CD4-positive, alpha-beta T cell (primary cell): ENCODE measurements around the gene GAL3ST3. TPM values are rescaled to one million over a fixed set of nuclear protein-coding genes. Genes with fewer than 3 reads are reported as not detected.

Source experiments
- ATAC-seq: fragments of 200-7000 bp; cut with Tn5 transposase; one replicate; pipeline ENCODE4 v1.10.0; 2022; ENCODE audit warnings: mild to moderate bottlenecking; ENCODE audit not compliant: poor library complexity
- CTCF ChIA-PET: fragments of 350-600 bp; sonication (Branson Sonifier 250); formaldehyde crosslinking; loops from one replicate; lab custom pipeline; 2021; ENCODE audit warnings: antibody characterized with exemption, inconsistent platforms; lab: Charles Lee
- POLR2A ChIA-PET: fragments of 350-600 bp; sonication (Branson Sonifier 250); formaldehyde crosslinking; loops from one replicate; lab custom pipeline; 2021; ENCODE audit warnings: antibody characterized with exemption, inconsistent platforms; lab: Charles Lee
- DNase-seq, 14 experiments: peaks; one replicate each; pipeline ENCODE4 v3.0.0-alpha.2; 2013 to 2020; ENCODE audit warnings: mixed read lengths in 2 of 14
- H3K27ac ChIP-seq, 2 donors: one replicate each; pipeline versions ENCODE4 v1.5.1 to v1.7.0; 2013; ENCODE audit warnings: low read length in 2 of 2, low read depth in 1 of 2, mild to moderate bottlenecking in 1 of 2
- H3K27me3 ChIP-seq, 2 experiments: 1 replicate in 1 of 2; 2 replicates in 1 of 2; pipeline versions ENCODE4 v1.6.1 to v1.7.0; 2013; ENCODE audit warnings: low read length in 2 of 2, control low read depth in 1 of 2, mild to moderate bottlenecking in 1 of 2, moderate library complexity in 1 of 2; ENCODE audit not compliant: insufficient read depth in 2 of 2, control insufficient read depth in 1 of 2
- H3K36me3 ChIP-seq: one replicate; pipeline ENCODE4 v1.6.1; 2013; ENCODE audit warnings: low read length, control low read depth; ENCODE audit not compliant: insufficient read depth
- H3K4me1 ChIP-seq: one replicate; pipeline ENCODE4 v1.6.1; 2013; ENCODE audit warnings: low read length, control low read depth; ENCODE audit not compliant: insufficient read depth
- H3K4me3 ChIP-seq: one replicate; pipeline ENCODE4 v1.5.1; 2013; ENCODE audit warnings: mild to moderate bottlenecking, low read length, moderate library complexity
- H3K9me3 ChIP-seq, 2 experiments: 1 replicate in 1 of 2; 2 replicates in 1 of 2; pipeline versions ENCODE4 v1.6.1 to v1.7.0; 2013; ENCODE audit warnings: low read length in 2 of 2, mild to moderate bottlenecking in 2 of 2, control low read depth in 1 of 2, moderate library complexity in 1 of 2; ENCODE audit not compliant: control insufficient read depth in 1 of 2, insufficient read depth in 1 of 2
- H3K27ac Mint-ChIP-seq: one replicate; pipeline ENCODE4 v1.8.0; 2020; ENCODE audit warnings: mixed read lengths
- H3K27me3 Mint-ChIP-seq: one replicate; pipeline ENCODE4 v1.8.0; 2021; ENCODE audit warnings: mixed read lengths
- H3K36me3 Mint-ChIP-seq: one replicate; pipeline ENCODE4 v1.8.0; 2021; ENCODE audit warnings: low read depth, mixed read lengths
- H3K4me1 Mint-ChIP-seq: one replicate; pipeline ENCODE4 v1.8.0; 2021; ENCODE audit warnings: low read depth, mixed read lengths
- H3K4me3 Mint-ChIP-seq: one replicate; pipeline ENCODE4 v1.8.0; 2020; ENCODE audit warnings: mild to moderate bottlenecking, mixed read lengths
- H3K9me3 Mint-ChIP-seq: one replicate; pipeline ENCODE4 v1.8.0; 2020; ENCODE audit warnings: mixed read lengths
- intact Hi-C, 2 experiments: fragments of 100-400 bp; cut with DNase I in 1 of 2; cut with micrococcal nuclease in 1 of 2; formaldehyde crosslinking; loops; one replicate each; pipeline versions ENCODE4 v1.15.1 to v1.9.0; 2023 to 2025; cut with DNase I, micrococcal nuclease
- total RNA-seq, 174 experiments: library from RNA in 2 of 174; stranded (reverse) in 2 of 174; gene quantifications; one replicate each; pipeline ENCODE4 v1.2.3 and lab custom pipeline; 2021 to 2026
- TF ChIP-seq, protein P1 (sequence below): fragments of 200-600 bp; IDR thresholded peaks from one replicate; pipeline ENCODE4 v1.8.0; 2022; ENCODE audit warnings: antibody characterized with exemption, mild to moderate bottlenecking

The GAL3ST3 gene
- total RNA-seq, 2 experiments from 2014 or later = not detected

- H3K27ac ChIP-seq = peak overlapping the region; percentile 51 to 62
Measured at GRCh38 chr11:66070604-66071380, 21.8 kb upstream of the GAL3ST3 start.

DNA sequence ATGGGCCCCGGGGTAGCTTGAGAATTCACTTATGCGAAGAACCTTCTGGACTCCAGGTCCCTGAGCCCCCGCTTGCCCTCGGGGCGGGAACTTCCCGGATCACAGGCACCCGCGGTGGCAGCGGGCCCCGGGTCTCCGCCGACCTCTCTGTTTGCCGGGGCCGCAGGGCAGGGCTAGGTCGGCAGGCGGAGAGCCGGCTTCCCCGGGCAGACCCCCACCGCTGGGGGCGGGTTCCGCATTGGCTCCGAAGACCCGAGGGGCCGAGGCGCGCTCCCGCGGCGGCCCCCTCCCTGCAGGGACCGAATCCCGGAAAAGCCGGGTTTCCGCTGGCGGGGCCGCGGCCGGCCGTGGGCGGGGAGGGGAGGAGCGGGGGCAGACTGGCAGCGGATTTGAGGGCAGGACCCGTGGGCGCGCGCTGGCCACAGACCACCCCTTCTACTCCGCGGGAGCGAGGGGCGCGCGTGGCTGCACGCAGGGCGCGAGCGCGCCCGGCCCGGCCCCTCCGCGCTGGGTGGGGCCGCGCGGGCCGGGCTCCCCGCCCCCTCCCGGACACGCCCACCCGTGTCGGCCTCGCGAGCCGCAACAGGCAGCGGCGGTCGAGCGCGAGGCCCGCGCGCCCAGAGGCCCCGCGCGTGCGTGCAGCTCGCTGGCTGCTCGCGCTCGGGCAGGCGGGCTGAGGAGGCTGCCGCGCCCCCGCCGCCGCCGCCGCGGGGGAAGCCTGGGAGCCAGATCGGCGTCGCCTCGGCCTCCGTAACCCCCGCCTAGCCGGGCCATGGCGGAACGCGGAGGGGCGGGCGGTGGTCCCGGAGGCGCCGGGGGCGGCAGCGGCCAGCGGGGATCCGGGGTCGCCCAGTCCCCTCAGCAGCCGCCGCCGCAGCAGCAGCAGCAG lies 21.0 kb upstream of the GAL3ST3 start, which contains the start of gene PACS1:
TSS of gene PACS1 (plus strand) at position 558 of the 889 bp plus-strand sequence. CDS start at position 773, 215 bp downstream.
- ChIA-PET POLR2A (interaction anchor here (0.6 to 7.0 kb wide), 18 partner anchors 11 to 573 kb away, joined by 3 to 135 read pairs (median 5); partner anchors contain the start of gene SF3B2), CTCF (interaction anchor here (0.6 to 4.0 kb wide), 15 partner anchors 9 to 163 kb away, joined by 3 to 29 read pairs (median 7); no protein-coding TSS in a partner anchor)
- TF ChIP-seq, protein P1, sequence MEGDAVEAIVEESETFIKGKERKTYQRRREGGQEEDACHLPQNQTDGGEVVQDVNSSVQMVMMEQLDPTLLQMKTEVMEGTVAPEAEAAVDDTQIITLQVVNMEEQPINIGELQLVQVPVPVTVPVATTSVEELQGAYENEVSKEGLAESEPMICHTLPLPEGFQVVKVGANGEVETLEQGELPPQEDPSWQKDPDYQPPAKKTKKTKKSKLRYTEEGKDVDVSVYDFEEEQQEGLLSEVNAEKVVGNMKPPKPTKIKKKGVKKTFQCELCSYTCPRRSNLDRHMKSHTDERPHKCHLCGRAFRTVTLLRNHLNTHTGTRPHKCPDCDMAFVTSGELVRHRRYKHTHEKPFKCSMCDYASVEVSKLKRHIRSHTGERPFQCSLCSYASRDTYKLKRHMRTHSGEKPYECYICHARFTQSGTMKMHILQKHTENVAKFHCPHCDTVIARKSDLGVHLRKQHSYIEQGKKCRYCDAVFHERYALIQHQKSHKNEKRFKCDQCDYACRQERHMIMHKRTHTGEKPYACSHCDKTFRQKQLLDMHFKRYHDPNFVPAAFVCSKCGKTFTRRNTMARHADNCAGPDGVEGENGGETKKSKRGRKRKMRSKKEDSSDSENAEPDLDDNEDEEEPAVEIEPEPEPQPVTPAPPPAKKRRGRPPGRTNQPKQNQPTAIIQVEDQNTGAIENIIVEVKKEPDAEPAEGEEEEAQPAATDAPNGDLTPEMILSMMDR = no peak
- intact Hi-C loops = loop anchor here (1.0 to 5.0 kb wide), 8 partner anchors 17 to 64 kb away; partner anchors contain the start of gene SF3B2 (in 2 of the 2)
- ATAC-seq (peak; percentile 67), DNase-seq (peak; percentile 54 to 92 (median 73))
- H3K27ac ChIP-seq = peak within 1 kb of the TSS; percentile 81 to 85
- peaks cover 41% of the 10 kb centered on the region for H3K4me1 ChIP-seq
- H3K27ac Mint-ChIP-seq = peak within 1 kb of the TSS; percentile 94
- H3K4me3 Mint-ChIP-seq = peak within 1 kb of the TSS; percentile 96
- H3K27me3 ChIP-seq = no peaks in the 10 kb centered on the region
- H3K27me3 Mint-ChIP-seq = no peaks in the 10 kb centered on the region
- peaks cover 86% of the 10 kb centered on the region for H3K36me3 Mint-ChIP-seq
- peaks cover 0 to 2% of the 10 kb centered on the region in 2 experiments for H3K9me3 ChIP-seq
- no peaks in the 10 kb centered on the region for H3K9me3 Mint-ChIP-seq
- peaks cover 73% of the 10 kb centered on the region for H3K4me1 Mint-ChIP-seq
- H3K4me3 ChIP-seq = peak within 1 kb of the TSS; percentile 87
- H3K36me3 ChIP-seq = peaks cover 58% of the 10 kb centered on the region

More at GRCh38 chr11:66070604-66071380, 21.8 kb upstream of the GAL3ST3 start:
- Mint-ChIP-seq H3K4me3 (peak overlapping the region; percentile 96), H3K9me3 (no peaks in the 10 kb centered on the region), H3K4me1 (peaks cover 73% of the 10 kb centered on the region), H3K27ac (peak overlapping the region; percentile 88), H3K36me3 (peaks cover 85% of the 10 kb centered on the region), H3K27me3 (no peaks in the 10 kb centered on the region)
- peak; percentile 10 for ATAC-seq
- no peaks in the 10 kb centered on the region for H3K27me3 ChIP-seq
- H3K4me1 ChIP-seq = peaks cover 44% of the 10 kb centered on the region
- peak overlapping the region; percentile 87 for H3K4me3 ChIP-seq
- no peaks in the 10 kb centered on the region for H3K9me3 ChIP-seq
- peaks cover 59% of the 10 kb centered on the region for H3K36me3 ChIP-seq
- ChIA-PET CTCF (interaction anchor here (0.6 to 4.0 kb wide), 10 partner anchors 9 to 1274 kb away, joined by 3 to 28 read pairs (median 4); partner anchors contain the start of gene SF3B2), POLR2A (interaction anchor here (0.5 to 7.0 kb wide), 15 partner anchors 10 to 574 kb away, joined by 3 to 135 read pairs (median 5); partner anchors contain the start of gene SF3B2)
- intact Hi-C loops = loop anchor here (1.0 to 5.0 kb wide), 4 partner anchors 11 to 47 kb away; partner anchors contain the start of gene SF3B2 (in 1 of the 2)
- TF ChIP-seq, protein P1 = no peak
- peak in 6 of 14 experiments; percentile 17 to 66 (median 38) for DNase-seq
